OCI-LY1 (cell line): Measurements from ENCODE around the gene MAPRE3.

Source experiments
- CTCF ChIP-seq: fragments of 200-600 bp; sonication (generic), shearing (Covaris generic); IDR thresholded peaks from 2 replicates; pipeline ENCODE4 v1.5.1; 2017; ENCODE audit warnings: mild to moderate bottlenecking, antibody characterized with exemption, low read length, moderate library complexity, mixed read lengths
- EZH2 ChIP-seq: fragments of 200-600 bp; sonication (generic), shearing (Covaris generic); IDR thresholded peaks from 2 replicates; pipeline ENCODE4 v1.8.0; 2017; ENCODE audit warnings: borderline replicate concordance, mixed run types, mild to moderate bottlenecking, antibody characterized with exemption, low read length, moderate library complexity, mixed read lengths

GRCh38 chr2:26974352-26974751, 3.9 kb downstream of the MAPRE3 start:
- TF ChIP-seq CTCF = no peak
- TF ChIP-seq EZH2 = no peak
